OCI-LY7 (cell line): ENCODE data around the gene LRP2. TPM values are rescaled to one million over a fixed set of nuclear protein-coding genes. Genes with fewer than 3 reads are reported as not detected.

Experiments used
- BruUV-seq: library from RNA; stranded (reverse); fragments of 400-500 nt; replicated peaks from 2 replicates; lab custom pipeline; 2021; lab: Mats Ljungman, UMichigan
- CTCF ChIA-PET: fragments of 300-600 bp; sonication (Branson Sonifier 250); formaldehyde crosslinking; loops from one replicate; lab custom pipeline; 2022; ENCODE audit warnings: antibody characterized with exemption; ENCODE audit not compliant: unreplicated experiment; lab: Charles Lee
- POLR2A ChIA-PET: fragments of 300-600 bp; sonication (Branson Sonifier 250); formaldehyde crosslinking; loops from one replicate; lab custom pipeline; 2022; ENCODE audit warnings: antibody characterized with exemption; lab: Charles Lee
- DNase-seq: peaks from one replicate; pipeline ENCODE4 v3.0.0-alpha.2; 2015; ENCODE audit warnings: low spot score
- H2AFZ ChIP-seq: fragments of 200-600 bp; sonication (generic), shearing (Covaris generic); 2 replicates; pipeline ENCODE4 v1.6.1; 2014; ENCODE audit warnings: mild to moderate bottlenecking, antibody characterized with exemption, low read length, moderate library complexity
- H3K27ac ChIP-seq: fragments of 200-600 bp; sonication (generic); 2 replicates; pipeline ENCODE4 v1.5.1; 2014; ENCODE audit warnings: mixed run types, low read depth, mild to moderate bottlenecking, moderate library complexity, low read length, inconsistent platforms; ENCODE audit not compliant: poor library complexity, severe bottlenecking
- H3K36me3 ChIP-seq: fragments of 200-600 bp; sonication (generic); 2 replicates; pipeline ENCODE4 v1.6.1; 2014; ENCODE audit warnings: mild to moderate bottlenecking, antibody characterized with exemption, low read length, moderate library complexity, mixed read lengths; ENCODE audit not compliant: insufficient read depth
- H3K4me1 ChIP-seq: fragments of 200-600 bp; sonication (generic); 2 replicates; pipeline ENCODE4 v1.5.1; 2014; ENCODE audit warnings: mild to moderate bottlenecking, low read length; ENCODE audit not compliant: insufficient read depth, poor library complexity, severe bottlenecking
- H3K4me2 ChIP-seq: fragments of 200-600 bp; sonication (generic); 2 replicates; pipeline ENCODE4 v1.6.1; 2014; ENCODE audit warnings: mild to moderate bottlenecking, low read length
- H3K4me3 ChIP-seq: fragments of 200-600 bp; sonication (generic); 2 replicates; pipeline ENCODE4 v1.5.1; 2014; ENCODE audit warnings: mild to moderate bottlenecking, low read depth, low read length; ENCODE audit not compliant: poor library complexity, severe bottlenecking
- H3K79me2 ChIP-seq: fragments of 200-600 bp; sonication (generic); 2 replicates; pipeline ENCODE4 v1.6.1; 2016; ENCODE audit warnings: low read depth, mild to moderate bottlenecking, low read length, moderate library complexity, mixed read lengths; ENCODE audit not compliant: insufficient read depth
- H3K9me2 ChIP-seq: fragments of 200-600 bp; sonication (generic); 2 replicates; pipeline ENCODE4 v1.6.1; 2016; ENCODE audit warnings: mild to moderate bottlenecking, low read length, mixed read lengths; ENCODE audit not compliant: insufficient read depth
- H3K9me3 ChIP-seq: fragments of 200-600 bp; sonication (generic); 2 replicates; pipeline ENCODE4 v1.6.1; 2014; ENCODE audit warnings: mild to moderate bottlenecking, mixed run types, low read length, mixed read lengths
- H4K20me1 ChIP-seq: fragments of 200-600 bp; sonication (generic); 2 replicates; pipeline ENCODE4 v1.6.1; 2014; ENCODE audit warnings: mild to moderate bottlenecking, antibody characterized with exemption, low read length, moderate library complexity, mixed read lengths; ENCODE audit not compliant: insufficient read depth
- EZH2phosphoT487 ChIP-seq: fragments of 200-600 bp; sonication (generic); IDR thresholded peaks from 2 replicates; pipeline ENCODE4 v1.6.1; 2018; ENCODE audit warnings: low read depth, borderline replicate concordance, mild to moderate bottlenecking, mixed run types, antibody characterized with exemption, low read length, moderate library complexity, mixed read lengths
- intact Hi-C: fragments of 100-400 bp; cut with micrococcal nuclease; formaldehyde crosslinking; loops from one replicate; pipeline ENCODE4 v1.10.0; 2022; ENCODE audit not compliant: unreplicated experiment
- total RNA-seq, 2 experiments: library from RNA; depleted of rRNA in 1 of 2; stranded (reverse); fragments of >200 nt in 1 of 2; shearing (Covaris generic) in 1 of 2; gene quantifications; 2 replicates each; pipeline ENCODE4 v1.2.3, GENCODE V29; 2014 to 2022
- TF ChIP-seq, protein P1 (sequence below): fragments of 200-600 bp; sonication (generic); conservative IDR thresholded peaks from 2 replicates; pipeline ENCODE4 v1.5.1; 2014; ENCODE audit warnings: mild to moderate bottlenecking, antibody characterized with exemption, low read length, moderate library complexity, mixed read lengths

Gene LRP2
- total RNA-seq, 2 experiments from 2014 or later: 0.89 TPM; not detected in 1

- H3K9me3 ChIP-seq: no peaks in the 10 kb centered on the region
- H3K4me3 ChIP-seq: no peak overlapping the region
- CTCF ChIA-PET: no interaction called here
- DNase-seq: no peak
- H3K27ac ChIP-seq: no peak overlapping the region
- intact Hi-C loops: no loop called here
- H3K79me2 ChIP-seq: no peaks in the 10 kb centered on the region
- no peaks in the 10 kb centered on the region for H3K4me1 ChIP-seq
- H3K36me3 ChIP-seq: no peaks in the 10 kb centered on the region
- no TSS peak for BruUV-seq
- TF ChIP-seq EZH2phosphoT487: no peak
- TF ChIP-seq, protein P1, sequence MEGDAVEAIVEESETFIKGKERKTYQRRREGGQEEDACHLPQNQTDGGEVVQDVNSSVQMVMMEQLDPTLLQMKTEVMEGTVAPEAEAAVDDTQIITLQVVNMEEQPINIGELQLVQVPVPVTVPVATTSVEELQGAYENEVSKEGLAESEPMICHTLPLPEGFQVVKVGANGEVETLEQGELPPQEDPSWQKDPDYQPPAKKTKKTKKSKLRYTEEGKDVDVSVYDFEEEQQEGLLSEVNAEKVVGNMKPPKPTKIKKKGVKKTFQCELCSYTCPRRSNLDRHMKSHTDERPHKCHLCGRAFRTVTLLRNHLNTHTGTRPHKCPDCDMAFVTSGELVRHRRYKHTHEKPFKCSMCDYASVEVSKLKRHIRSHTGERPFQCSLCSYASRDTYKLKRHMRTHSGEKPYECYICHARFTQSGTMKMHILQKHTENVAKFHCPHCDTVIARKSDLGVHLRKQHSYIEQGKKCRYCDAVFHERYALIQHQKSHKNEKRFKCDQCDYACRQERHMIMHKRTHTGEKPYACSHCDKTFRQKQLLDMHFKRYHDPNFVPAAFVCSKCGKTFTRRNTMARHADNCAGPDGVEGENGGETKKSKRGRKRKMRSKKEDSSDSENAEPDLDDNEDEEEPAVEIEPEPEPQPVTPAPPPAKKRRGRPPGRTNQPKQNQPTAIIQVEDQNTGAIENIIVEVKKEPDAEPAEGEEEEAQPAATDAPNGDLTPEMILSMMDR: no peak
- no peak overlapping the region for H2AFZ ChIP-seq
- H4K20me1 ChIP-seq: no peaks in the 10 kb centered on the region
- no peak overlapping the region for H3K4me2 ChIP-seq
- POLR2A ChIA-PET: interaction anchor here (0.7 to 1.3 kb wide), 3 partner anchors 14 to 679 kb away, joined by 3 to 7 read pairs (median 7); no protein-coding TSS in a partner anchor
- H3K9me2 ChIP-seq: no peaks in the 10 kb centered on the region; the same call in 1 of the 2 replicates
Observed at GRCh38 chr2:169175112-169175511, 187.2 kb downstream of the LRP2 start.

DNA sequence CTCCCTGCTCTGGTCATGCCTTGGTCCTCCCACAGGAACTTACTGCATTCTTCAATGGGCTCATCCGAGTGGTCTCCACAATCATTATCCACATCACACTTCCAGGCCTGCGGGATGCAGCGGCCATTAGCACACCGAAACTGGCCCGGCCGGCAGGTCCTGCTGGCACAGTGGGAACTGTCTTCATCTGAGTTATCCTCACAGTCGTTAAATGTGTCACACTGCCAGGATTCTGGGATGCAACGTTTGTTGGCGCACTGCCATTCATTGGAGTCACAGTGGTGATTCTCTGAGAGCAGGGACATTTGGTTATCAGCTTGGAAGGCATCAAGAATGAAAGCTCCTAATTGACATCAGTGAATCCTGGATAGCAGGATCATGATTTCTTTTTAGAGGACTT, 188.5 kb downstream of the LRP2 start:
- no TSS peak for BruUV-seq
- H2AFZ ChIP-seq: no peak overlapping the region

DNA sequence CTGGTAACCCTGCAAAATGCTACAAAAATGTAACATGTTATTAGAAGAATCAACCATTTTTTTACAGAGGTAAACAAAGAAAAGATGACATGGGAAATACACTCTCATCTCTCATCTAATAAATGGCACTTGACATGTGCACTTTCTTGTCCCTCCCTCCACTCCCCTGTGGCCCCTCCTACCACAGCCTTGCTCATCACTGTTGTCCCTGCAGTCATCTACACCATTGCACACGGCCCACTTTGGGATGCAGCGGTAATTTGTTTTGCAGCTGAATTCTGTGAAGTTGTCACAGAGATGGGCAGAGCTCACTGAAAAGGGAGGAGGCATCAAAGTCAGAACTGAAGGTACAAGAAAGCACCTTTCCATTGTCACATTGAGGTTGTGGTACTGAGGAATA, 189.4 kb downstream of the LRP2 start:
- no peaks in the 10 kb centered on the region for H3K9me2 ChIP-seq
- H3K27ac ChIP-seq: no peak overlapping the region
- no peak overlapping the region for H3K4me3 ChIP-seq
- no peak overlapping the region for H3K4me2 ChIP-seq
- DNase-seq: no peak
- H4K20me1 ChIP-seq: no peaks in the 10 kb centered on the region
- no peak for TF ChIP-seq EZH2phosphoT487
- TF ChIP-seq, protein P1: no peak
- no peak overlapping the region for H2AFZ ChIP-seq
- H3K79me2 ChIP-seq: no peaks in the 10 kb centered on the region
- no TSS peak for BruUV-seq
- H3K4me1 ChIP-seq: no peaks in the 10 kb centered on the region
- ChIA-PET POLR2A (no interaction called here), CTCF (no interaction called here)
- intact Hi-C loops: no loop called here
- H3K36me3 ChIP-seq: no peaks in the 10 kb centered on the region
- H3K9me3 ChIP-seq: no peaks in the 10 kb centered on the region

More for the DNA sequence above, 188.5 kb downstream of the LRP2 start:
- Histone ChIP-seq H4K20me1 (no peaks in the 10 kb centered on the region), H3K9me3 (no peaks in the 10 kb centered on the region), H3K4me3 (no peak overlapping the region), H3K4me2 (no peak overlapping the region), H3K9me2 (no peaks in the 10 kb centered on the region), H3K4me1 (no peaks in the 10 kb centered on the region), H3K27ac (no peak overlapping the region), H3K79me2 (no peaks in the 10 kb centered on the region), H3K36me3 (no peaks in the 10 kb centered on the region)
- DNase-seq: no peak
- ChIA-PET POLR2A (no interaction called here), CTCF (no interaction called here)
- TF ChIP-seq, protein P1: no peak
- TF ChIP-seq EZH2phosphoT487: no peak
- intact Hi-C loops: no loop called here
